Activated naive CD8-positive, alpha-beta T cell treated with anti-CD3 and anti-CD28 coated beads for 36 hours (primary cell): ENCODE measurements around the gene FCER1A. TPM values are rescaled to one million over a fixed set of nuclear protein-coding genes. Genes with fewer than 3 reads are reported as not detected.
"Not testable (repeated sequence)": the region's sequence is repeated elsewhere in the genome, so short reads cannot be mapped to it uniquely, and the experiment has no call there.

Experiments used
- DNase-seq: peaks from one replicate; pipeline ENCODE4 v3.0.0; 2021
- H3K27ac Mint-ChIP-seq: one replicate; pipeline ENCODE4 v1.8.0; 2022; ENCODE audit warnings: mild to moderate bottlenecking, moderate library complexity, mixed read lengths
- H3K27me3 Mint-ChIP-seq: one replicate; pipeline ENCODE4 v1.8.0; 2022; ENCODE audit warnings: mild to moderate bottlenecking, mixed read lengths
- H3K36me3 Mint-ChIP-seq: one replicate; pipeline ENCODE4 v1.8.0; 2021; ENCODE audit warnings: mild to moderate bottlenecking, mixed read lengths
- H3K4me1 Mint-ChIP-seq: one replicate; pipeline ENCODE4 v1.8.0; 2021; ENCODE audit warnings: mixed read lengths
- H3K4me3 Mint-ChIP-seq: one replicate; pipeline ENCODE4 v1.8.0; 2022; ENCODE audit warnings: mild to moderate bottlenecking, moderate library complexity, mixed read lengths
- H3K9me3 Mint-ChIP-seq: one replicate; pipeline ENCODE4 v1.8.0; 2022; ENCODE audit warnings: mixed read lengths
- total RNA-seq, 2 experiments: library from RNA; stranded (reverse); gene quantifications; one replicate each; pipeline ENCODE4 v1.2.3, GENCODE V29; 2021

FCER1A gene
- total RNA-seq, 2 experiments from 2014 or later, result not detected

GRCh38 chr1:159318784-159319551 lies 16.8 kb downstream of the FCER1A start:
- Mint-ChIP-seq H3K27ac (no peak overlapping the region), H3K4me3 (no peak overlapping the region), H3K4me1 (no peaks in the 10 kb centered on the region), H3K27me3 (peaks cover 16% of the 10 kb centered on the region), H3K36me3 (peaks cover 2% of the 10 kb centered on the region), H3K9me3 (peaks cover 2% of the 10 kb centered on the region)
- DNase-seq, result no peak

- peaks cover 4% of the 10 kb centered on the region for H3K27me3 Mint-ChIP-seq
- H3K9me3 Mint-ChIP-seq, result peaks cover 2% of the 10 kb centered on the region
- H3K4me1 Mint-ChIP-seq, result no peaks in the 10 kb centered on the region
Observed at GRCh38 chr1:159334797-159335196, 32.7 kb downstream of the FCER1A start.

GRCh38 chr1:159338018-159338417 lies 35.9 kb downstream of the FCER1A start:
- no peak overlapping the region for H3K27ac Mint-ChIP-seq
- H3K4me1 Mint-ChIP-seq, result no peaks in the 10 kb centered on the region

More at GRCh38 chr1:159334797-159335196, 32.7 kb downstream of the FCER1A start:
- DNase-seq, result no peak
- Mint-ChIP-seq H3K27ac (no peak overlapping the region), H3K36me3 (no peaks in the 10 kb centered on the region), H3K4me3 (no peak overlapping the region)

GRCh38 chr1:159339536-159339935 lies 37.4 kb downstream of the FCER1A start:
- DNase-seq, result no peak
- Mint-ChIP-seq H3K27me3 (peaks cover 9% of the 10 kb centered on the region), H3K4me3 (no peak overlapping the region), H3K9me3 (peaks cover 2% of the 10 kb centered on the region), H3K36me3 (no peaks in the 10 kb centered on the region), H3K27ac (no peak overlapping the region), H3K4me1 (no peaks in the 10 kb centered on the region)

More at GRCh38 chr1:159338018-159338417, 35.9 kb downstream of the FCER1A start:
- Mint-ChIP-seq H3K9me3 (peaks cover 2% of the 10 kb centered on the region), H3K27me3 (peaks cover 9% of the 10 kb centered on the region), H3K36me3 (no peaks in the 10 kb centered on the region), H3K4me3 (no peak overlapping the region)
- no peak for DNase-seq

- H3K4me3 Mint-ChIP-seq, result no peak overlapping the region
- no peak overlapping the region for H3K27ac Mint-ChIP-seq
- no peaks in the 10 kb centered on the region for H3K4me1 Mint-ChIP-seq
- DNase-seq, result no peak
- H3K9me3 Mint-ChIP-seq, result peaks cover 2% of the 10 kb centered on the region
- H3K27me3 Mint-ChIP-seq, result peaks cover 9% of the 10 kb centered on the region
- no peaks in the 10 kb centered on the region for H3K36me3 Mint-ChIP-seq
Observed at GRCh38 chr1:159341736-159342135, 39.6 kb downstream of the FCER1A start.

GRCh38 chr1:159342761-159343425 lies 40.8 kb downstream of the FCER1A start:
- Mint-ChIP-seq H3K4me3 (no peak overlapping the region), H3K9me3 (no peaks in the 10 kb centered on the region), H3K4me1 (no peaks in the 10 kb centered on the region), H3K27me3 (peaks cover 17% of the 10 kb centered on the region), H3K27ac (no peak overlapping the region), H3K36me3 (no peaks in the 10 kb centered on the region)
- DNase-seq, result no peak

GRCh38 chr1:159349374-159349773 lies 47.2 kb downstream of the FCER1A start:
- not testable (repeated sequence) for H3K4me3 Mint-ChIP-seq, DNase-seq, H3K36me3 Mint-ChIP-seq, H3K27ac Mint-ChIP-seq, H3K4me1 Mint-ChIP-seq
- H3K9me3 Mint-ChIP-seq, result peaks cover 11% of the 10 kb centered on the region
- peaks cover 25% of the 10 kb centered on the region for H3K27me3 Mint-ChIP-seq

- H3K36me3 Mint-ChIP-seq, result no peaks in the 10 kb centered on the region
- no peak overlapping the region for H3K27ac Mint-ChIP-seq
- peaks cover 38% of the 10 kb centered on the region for H3K27me3 Mint-ChIP-seq
- no peak overlapping the region for H3K4me3 Mint-ChIP-seq
- DNase-seq, result no peak
- peaks cover 11% of the 10 kb centered on the region for H3K9me3 Mint-ChIP-seq
- H3K4me1 Mint-ChIP-seq, result no peaks in the 10 kb centered on the region
Observed at GRCh38 chr1:159352436-159352835, 50.3 kb downstream of the FCER1A start.

Other genes starting within 250 kb of the FCER1A start
- gene AIM2, start 225.6 kb upstream of the FCER1A start, total RNA-seq, result 1 to 10 TPM; 1.8 TPM
- not detected for gene CADM3, start 130.7 kb upstream of the FCER1A start, total RNA-seq
- gene ACKR1, start 97.5 kb upstream of the FCER1A start, total RNA-seq, result not detected
- not detected for gene OR10J4, start 129.9 kb downstream of the FCER1A start, total RNA-seq
- gene OR10J1, start 137.4 kb downstream of the FCER1A start, total RNA-seq, result not detected
- gene OR10J5, start 233.7 kb downstream of the FCER1A start, total RNA-seq, result not detected